LHCN-M2 (cell line): ENCODE data around the gene CTRB1. TPM values are rescaled to one million over a fixed set of nuclear protein-coding genes. Genes with fewer than 3 reads are reported as not detected.
"Not testable (repeated sequence)": the region's sequence is repeated elsewhere in the genome, so short reads cannot be mapped to it uniquely, and the experiment has no call there.

Experiments used
- DNase-seq: peaks from one replicate; pipeline ENCODE4 v3.0.0-alpha.2; 2012; ENCODE audit warnings: low read depth
- total RNA-seq: library from RNA; depleted of rRNA; stranded (reverse); fragments of >200 nt; gene quantifications from 2 replicates; pipeline ENCODE4 v1.2.3, GENCODE V29; 2014

The CTRB1 gene
- total RNA-seq, 1 experiment from 2014 or later, result not detected

DNA sequence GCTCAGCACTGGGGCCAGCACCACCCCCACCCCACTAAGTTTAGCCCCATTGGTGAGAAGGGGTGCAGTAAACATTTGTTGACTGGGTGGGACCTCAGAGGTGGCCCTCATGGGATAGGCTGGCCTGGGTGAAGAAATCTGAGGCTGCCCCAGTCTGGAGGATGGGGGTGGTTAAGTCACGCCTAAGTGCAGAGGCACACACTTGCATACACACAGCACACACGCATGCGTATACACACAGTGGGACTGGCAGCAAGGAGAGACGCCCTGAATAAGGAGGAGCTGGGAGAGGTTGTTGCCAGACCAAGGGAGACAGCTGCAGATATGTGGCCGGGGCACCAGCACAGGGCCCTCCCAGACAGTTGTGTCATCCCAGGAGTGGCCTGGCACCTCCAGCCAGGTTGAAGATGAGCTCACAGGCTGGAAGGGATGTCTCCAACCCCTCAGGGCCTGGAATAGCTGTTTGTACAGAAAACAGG, 35.6 kb downstream of the CTRB1 start:
- peak; percentile 92 for DNase-seq

DNA sequence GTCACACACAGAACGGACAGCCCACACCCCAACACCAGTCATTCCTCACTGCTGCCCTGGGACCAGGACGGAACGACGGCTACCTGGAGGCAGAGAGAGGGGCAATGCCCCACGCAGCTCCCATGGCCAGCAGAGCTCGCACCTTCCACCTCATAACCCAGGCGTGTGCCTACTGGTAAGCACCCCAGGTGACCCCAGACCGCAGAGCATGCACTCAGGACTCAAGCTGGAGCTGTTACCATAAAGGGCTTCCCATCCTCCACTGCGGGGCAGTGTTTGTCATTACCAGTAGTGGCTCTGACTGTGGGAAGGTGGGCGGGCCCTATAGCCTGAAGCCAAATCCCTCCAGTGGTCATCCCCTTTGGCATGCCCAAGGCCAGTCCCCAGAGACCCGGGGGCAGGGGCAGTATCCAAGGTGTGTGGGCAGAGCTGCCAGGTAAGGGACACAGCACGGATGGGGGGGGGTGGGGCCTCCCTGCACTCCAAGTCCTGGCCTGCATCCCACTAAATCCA, 37.3 kb downstream of the CTRB1 start:
- no peak for DNase-seq

DNA sequence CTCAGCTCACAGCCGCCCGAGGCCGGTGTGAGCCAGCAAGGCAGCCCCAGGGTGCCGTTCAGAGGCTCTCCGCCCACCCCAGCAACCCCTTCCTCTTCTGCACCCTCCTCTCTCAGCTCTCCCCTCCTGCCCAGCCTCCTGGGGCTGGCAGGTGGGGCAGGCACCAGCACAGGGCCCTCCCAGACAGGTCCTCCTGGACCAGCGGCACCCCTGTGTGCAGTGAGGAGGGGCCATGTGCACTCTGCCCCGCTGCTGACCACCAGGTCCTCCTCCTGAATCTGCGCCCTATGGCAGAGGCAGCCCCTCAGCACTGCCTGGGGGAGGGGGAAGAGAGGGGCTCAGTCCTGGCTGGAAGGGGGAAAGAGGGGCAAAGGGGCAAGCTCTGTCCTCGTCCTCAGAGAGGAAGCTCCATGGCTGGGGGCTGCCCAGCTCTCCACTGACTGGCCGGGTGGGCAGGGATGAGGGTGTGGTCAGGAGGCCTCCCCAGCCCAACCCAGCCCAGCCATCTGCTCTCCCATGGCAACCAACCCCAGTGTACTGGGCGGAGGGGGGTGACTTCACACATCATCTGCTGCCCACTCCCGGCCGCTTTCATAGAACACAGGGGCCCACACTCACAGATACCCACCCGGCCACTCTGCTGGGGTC, 38.0 kb downstream of the CTRB1 start:
- peak; percentile 61 for DNase-seq

DNA sequence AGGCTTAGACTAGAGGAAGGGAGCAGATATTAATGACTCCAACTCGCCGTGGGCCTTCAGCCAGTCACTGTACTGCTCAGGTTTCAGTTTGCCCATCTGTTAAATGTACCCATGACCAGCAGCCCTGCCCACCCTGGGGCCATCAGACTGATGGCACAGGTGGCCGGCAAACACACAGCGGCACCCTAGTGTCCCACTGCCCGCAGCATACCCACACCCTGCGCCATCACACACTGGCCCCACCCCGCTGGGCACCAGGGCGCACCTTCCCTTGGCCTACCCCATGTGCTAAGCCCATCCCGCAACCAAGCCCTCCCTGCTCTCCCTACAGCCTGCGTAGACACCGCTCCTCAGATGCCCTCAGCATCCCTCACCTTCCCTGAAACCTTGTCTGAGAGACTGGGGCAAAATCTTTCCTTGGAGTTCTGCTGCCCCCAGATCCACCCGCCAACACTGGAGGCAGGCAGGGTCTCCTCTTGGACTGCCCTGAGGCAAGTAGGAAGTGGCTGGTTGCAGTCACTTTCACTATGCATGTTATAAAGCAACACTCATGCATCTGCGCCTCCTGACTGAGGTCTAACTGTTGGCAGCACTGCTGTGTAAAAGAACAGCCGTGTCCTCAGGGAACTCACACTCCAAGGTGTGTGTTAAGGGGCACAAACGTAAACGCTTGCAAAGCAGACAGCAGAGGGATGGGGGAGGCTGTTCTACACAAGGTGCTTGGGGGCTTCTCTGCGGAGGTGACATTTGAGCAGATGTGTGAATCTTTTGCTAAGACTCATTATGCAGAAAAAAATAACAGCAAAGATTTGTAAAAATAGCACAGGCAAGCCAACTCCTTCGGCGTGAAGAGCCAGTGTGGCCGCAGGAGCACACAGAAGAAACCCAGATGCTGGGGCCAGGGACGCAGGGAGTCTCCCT, 39.4 kb downstream of the CTRB1 start:
- no peak for DNase-seq

DNA sequence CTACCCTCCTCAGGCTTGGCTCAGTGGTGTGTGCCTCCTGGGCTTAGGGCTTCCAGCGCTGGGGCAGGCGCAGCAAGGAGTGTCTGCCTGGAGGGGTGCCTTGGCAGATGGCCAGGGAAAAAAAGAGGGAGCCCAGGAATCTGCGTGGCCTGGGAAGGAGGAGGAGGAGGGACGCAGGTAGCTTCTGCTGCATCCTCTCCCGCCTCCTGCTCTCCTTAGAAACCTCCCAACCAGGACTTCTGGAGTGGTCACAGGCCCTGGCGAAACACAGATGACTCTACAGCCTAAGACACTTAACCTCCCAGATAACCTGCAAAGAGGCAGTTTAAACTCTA, 40.0 kb downstream of the CTRB1 start:
- DNase-seq, result no peak

DNA sequence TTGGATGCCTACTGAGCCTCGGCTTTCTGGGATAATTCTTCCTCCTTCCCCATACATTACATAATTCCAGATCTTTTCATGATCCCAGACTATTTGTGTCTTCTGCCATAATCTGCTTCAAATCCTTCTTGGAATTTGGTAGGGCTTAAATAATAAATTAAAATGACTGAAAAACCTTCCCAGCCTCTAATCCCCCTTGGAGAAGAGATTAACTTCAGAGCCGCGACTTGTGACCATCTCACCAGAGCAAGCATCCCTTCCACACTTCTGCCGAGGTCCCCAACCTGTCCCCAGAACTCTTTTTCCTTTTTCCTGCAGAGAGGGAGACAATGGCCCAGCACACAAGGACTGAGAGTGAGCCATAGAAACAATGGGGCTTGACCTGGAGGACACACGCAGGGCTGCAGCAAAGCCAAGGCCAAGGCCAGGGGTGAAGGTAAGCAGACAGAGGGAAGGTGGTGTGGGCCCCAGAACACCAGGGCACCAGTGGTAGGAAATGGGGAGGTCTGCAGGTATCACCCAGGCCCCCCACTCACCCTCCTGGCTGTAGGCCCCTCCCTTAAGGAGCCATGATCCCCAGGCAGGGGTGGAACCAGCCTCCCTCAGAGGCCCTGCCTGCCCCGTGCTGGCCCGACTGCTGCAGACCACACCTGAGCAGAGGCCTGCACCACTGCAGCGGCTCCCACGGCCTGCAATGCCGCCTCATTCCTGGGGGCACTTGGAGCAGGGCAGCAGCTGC, 42.2 kb downstream of the CTRB1 start:
- DNase-seq, result no peak

DNA sequence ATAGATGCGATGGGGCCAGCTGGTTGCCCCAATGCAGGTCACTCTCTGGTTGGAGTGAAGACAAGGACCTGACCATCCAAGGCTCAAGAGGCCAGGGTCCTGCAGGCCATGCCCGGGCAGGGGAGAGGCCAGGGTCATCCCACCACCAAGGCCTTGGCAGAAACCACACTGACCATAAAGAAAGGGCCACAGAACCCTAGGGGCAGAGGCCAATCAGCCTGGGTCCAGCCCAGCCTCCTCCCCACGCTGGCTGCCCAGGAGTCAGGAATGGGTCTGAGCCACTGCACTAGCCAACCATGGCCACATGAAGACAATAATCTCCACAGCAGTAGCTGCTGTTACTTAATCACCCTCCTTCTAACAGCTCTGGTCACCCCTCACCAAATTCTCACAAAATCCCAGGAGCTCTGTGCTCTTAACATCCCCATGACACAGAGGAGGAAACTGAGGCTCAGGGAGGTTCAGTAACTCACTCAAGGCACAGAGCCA, 42.8 kb downstream of the CTRB1 start:
- DNase-seq, result no peak

DNA sequence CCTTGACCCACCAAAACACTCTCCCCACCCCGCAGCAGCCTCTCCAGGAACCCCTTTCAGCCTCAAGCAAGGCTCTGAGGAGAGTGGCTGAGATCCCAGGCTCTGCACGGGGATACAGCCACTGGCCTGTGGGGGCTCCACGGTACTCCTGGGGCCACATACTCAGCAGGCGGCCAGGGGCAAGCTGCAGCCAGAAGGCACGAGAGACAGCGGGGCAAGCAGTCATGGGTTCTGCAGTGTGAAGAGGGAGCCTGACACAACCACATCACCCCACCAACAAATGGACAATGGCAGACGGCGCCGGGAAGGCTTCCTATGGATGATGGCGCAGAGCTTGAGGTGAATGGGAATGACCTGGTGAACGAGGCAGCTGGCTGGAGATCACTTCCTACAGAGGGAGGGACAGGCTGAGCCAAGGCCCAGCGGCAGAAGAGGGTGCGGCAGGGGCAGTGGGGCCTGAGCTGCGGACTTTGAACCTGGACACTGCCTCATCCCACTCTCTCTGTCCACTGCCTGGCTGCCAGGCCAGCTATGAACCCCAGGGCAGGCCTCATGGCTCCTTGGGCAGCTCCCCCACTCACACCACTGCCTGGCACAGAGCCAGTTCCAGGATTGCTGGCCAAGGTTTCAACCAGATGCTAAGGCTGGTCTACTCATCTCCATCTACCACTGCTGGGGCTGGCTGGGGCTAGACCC, 43.5 kb downstream of the CTRB1 start:
- no peak for DNase-seq

DNA sequence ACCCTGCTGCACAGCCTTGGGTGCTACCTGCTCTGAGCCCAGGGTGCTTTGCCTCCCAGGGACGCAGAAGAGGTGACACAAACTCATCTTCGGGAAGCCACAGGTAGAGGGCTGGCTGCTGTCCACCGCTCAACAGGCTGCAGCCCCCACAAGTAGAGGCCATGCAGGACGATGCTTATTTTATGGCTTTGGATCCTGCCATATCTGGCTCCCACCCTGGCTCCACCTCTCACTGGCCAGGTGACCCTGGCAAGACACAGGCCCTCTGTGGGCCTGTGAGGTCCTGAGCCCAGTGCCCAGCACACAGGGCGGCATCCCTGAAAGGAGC, 44.0 kb downstream of the CTRB1 start:
- no peak for DNase-seq

DNA sequence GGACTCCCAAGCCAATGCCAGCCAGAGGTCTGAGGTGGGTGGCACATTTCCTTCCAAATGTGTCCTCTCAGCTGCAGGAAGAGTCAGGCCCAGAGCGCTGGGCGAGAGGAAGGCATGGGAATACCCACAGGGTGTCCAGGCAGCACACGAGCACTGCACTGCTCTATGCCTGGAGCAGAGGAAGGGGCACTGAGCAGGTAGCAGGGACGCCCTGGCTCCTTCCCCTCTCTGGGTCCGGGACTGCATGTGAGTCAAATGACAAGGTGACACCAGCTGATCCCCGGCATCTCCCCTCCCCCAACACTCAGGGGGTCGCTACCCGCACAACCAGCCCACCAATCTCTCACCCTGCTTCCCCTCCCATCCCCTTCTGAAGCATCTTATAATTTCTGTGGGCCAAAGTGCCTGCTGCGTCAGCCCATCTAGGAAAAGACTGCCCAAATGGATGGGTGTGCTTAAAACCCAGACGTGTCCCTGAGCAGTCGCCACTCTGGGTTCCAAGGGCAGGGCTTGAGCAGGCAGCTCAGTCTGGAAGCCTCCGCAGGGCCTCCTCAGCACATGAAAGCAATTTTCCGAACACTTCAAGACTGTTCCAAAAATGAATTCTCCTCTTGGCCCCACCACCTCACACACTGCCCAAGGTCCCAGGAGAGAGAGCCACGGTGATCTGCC, 44.6 kb downstream of the CTRB1 start:
- DNase-seq, result no peak

DNA sequence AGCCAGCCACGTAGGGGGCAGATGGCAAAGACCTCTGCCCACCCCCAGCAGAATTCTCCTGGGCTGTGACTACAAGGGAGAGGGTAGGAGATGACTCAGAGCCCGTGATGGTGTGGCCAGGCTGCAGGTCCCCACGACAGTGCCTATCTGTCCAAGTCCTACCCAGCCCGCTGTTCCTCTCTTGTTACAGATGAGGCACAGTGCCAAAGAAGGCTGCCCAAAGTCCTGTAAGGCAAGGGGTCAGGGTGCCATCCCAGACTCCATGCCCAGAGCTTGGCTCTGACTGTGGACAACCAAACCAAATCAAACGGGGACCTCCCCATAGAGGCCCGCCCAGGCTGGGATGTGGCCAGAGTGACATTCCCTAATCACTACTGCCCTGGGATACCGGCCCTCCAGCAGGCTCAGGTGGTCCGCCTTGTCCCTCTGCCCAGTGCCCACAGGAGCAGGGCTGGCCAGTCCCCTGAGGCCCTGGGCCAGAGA, 45.2 kb downstream of the CTRB1 start:
- peak; percentile 49 for DNase-seq

DNA sequence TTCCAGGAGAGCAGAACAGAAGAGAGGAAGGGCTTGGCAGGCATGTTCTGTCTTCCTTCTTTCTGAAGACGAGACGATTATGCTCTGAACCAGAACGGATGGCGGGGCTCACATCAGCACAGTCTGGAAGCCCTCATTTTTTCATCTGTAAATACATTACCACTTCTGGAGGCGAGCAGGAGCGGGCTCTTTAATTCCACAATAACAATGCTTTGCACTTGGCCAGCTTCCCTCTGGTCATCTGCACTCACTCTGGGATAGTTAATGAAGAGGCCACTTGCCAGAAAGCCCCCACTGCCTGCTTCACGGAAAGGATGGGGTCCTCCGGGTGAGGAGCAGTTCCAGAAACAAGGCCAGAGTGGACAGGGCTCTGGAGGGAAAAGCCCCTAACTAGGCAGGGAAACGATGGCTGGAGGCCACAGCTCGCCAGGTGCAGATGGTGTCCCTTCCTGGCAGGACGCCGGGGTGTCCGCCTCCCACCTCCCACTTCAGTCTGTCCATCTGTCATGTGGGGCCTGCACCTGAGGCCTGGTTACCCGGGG, 45.7 kb downstream of the CTRB1 start:
- no peak for DNase-seq

DNA sequence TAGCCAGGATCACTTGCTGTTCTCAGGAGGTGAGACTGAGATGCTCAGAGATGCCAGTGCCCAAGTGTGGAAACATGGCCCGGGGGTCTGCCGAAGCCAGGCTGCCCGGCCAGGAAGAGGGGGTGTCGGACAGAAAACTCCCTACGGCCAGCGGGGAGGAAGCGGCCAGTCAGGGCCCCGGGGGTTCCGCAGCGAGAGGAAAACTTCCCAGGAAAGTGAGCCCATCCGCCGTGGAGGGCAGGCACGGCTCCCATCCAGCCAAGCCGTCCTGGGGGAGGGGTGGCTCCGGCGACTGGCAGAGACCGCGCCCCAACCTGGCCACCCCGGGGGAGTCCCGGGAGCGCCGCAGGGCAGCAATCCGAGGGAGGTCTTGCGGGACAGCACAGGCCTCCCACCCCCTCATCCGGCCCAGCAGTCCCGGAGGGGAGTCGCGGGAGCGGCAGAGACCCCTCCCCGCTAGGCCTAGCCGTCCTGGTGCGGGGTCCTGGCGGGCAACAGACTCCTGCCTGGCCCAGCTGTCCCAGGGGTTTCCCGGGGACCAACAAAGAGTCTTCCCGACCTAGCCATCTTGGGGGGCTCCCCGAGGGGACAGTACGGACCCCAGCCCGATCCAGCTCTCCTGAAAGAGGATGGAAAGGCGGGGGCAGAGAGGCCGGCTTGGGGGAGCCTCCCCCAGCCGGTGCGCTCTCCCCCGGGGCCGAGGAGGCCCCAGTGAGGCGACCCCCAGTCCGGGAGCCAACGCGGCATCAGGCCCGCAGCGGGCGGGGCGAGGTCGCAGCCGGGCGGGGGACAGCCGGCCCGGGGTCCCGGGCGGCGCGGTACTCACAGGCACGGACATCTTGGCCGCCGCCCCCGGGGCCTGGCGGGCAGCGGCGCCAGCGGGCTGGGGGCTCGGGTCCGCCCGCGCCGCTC, 46.5 kb downstream of the CTRB1 start:
- DNase-seq, result no peak

DNA sequence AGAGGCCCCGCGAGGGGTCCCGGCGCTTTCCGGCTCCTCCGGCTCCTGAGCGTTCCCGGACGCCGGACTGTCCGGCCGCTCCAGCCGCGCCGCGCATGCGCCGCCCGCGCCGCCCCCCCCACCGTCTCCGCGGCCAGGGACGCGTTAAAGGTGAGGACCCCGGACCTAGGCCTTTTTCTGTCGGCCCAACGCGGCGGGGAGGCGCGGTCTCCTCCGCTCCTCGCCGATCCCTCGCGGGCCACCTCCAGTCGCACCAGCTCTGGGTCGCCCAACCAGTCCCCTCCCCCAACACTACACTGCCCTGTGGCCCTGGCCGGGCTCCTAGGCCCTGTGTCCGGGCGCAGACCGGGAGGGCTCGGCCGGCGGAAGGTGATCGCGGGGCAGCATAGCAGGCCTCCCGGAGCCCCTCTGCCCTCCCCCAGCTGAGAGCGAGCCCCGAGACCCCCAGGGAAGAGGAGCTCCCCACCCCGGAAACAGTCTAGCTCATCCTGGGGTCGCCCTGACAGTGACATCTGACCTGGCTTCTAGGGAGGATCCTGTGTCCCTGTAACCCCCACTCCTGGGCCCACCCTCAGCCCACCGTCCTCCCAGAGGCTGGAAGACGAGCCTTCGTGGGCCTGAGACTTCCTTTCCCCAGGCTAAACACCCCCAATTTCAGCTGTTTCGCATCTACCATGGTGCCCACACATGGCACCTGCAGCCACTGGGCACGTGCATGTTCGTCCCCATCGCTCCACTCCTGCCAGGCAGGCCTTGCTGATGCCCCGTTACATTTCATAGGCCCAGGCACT, 47.3 kb downstream of the CTRB1 start:
- DNase-seq, result peak; percentile 67

DNA sequence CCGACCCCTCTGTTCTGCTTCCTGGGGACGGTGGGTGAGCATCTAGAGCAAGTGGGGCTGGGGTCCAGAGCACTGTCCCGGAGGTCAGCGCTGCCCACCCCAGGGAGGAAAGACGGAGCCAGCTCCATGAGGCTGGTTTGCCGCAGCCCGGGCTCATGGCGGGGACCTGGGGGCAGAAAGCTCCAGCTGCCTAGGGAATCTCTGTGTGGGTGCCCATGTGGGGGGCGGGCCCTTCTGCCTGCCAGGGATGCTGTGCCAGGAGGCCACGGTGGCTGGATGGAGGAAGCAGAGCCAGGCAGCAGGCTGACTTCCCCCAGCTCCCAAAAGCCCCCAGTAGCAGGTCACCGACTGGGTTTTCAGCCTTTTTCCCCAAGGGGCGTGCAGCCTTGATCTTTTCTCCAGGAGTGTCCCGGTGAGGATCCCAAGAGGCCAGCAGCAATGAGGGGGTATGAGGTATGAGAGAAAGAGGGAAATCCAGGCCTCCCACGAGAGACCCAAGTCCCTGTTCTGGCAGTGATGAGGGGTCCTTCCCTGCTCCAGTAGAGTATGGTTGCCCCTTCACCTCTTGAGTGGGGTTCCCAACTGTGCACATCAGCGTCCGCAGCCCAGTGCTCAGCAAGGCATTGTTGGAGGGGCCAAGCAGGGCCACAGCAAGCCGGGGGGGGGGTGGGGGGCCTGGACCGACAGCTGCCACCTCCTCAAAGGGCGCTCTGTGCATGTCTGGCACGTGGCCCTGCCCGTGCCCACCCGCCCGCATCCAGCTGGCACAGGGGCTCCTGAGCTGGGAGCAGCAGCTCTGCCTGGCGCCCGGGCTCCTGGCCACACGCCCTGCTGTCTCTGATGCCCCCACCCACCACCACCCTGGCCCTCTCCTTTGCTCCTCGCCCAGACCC, 48.2 kb downstream of the CTRB1 start:
- DNase-seq, result no peak

DNA sequence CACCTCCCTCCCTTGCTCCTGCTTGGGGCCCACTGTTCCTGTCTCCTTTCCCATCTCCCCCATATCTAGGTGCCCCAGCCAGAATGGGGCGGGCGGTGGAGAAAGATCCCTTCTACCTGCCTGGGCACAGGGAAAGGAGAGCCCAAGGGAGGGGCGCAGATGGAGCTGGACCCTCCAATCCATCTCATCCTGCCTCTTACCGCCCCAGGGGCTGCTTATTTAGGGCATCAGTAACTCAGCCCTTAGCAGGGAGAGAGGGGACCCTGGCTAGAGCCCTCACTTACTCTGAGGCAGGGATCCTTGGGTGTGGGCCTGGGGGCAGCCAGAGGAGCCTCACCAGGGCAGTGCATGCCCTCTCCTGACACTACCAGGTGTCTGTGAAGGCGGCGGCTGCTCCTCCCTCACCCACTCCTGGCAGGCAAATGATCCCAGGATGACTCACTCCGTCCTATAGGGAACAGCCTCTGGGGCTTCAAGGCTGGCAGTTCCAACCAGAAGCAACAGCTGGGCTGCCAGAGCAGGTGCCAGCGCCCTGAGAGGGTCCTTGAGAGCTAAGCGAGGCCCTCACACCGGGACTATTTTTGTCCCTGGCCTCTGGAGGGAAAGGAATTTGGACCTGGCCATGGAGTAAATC, 49.0 kb downstream of the CTRB1 start:
- DNase-seq, result peak; percentile 90

DNA sequence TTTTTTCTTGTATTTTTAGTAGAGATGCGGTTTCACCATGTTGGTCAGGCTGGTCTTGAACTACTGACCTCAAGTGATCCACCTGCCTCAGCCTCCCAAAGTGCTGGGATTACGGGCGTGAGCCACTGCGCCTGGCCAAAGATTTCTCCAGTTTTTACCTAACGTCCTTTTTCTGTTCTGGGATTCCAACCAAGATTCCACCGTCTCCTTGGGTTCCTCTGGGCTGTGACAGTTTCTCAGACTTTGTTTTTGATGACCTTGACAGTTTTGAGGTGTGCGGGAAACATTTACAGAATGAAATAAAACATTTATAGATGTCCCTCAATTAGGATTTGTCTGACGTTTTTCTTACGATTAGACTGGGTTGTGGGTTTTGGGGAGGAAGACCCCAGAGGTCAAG, 50.6 kb downstream of the CTRB1 start:
- not testable (repeated sequence) for DNase-seq
